CD4-positive, alpha-beta T cell treated with Interleukin-2 at 100 ng/mL for 4 hours (primary cell): ENCODE results near the gene RNASET2.
"Not testable (repeated sequence)": the region's sequence is repeated elsewhere in the genome, so short reads cannot be mapped to it uniquely, and the experiment has no call there.

Experiments used
- DNase-seq: peaks from one replicate; pipeline ENCODE4 v3.0.0-alpha.2; 2020; ENCODE audit warnings: low spot score

Gene RNASET2

DNA sequence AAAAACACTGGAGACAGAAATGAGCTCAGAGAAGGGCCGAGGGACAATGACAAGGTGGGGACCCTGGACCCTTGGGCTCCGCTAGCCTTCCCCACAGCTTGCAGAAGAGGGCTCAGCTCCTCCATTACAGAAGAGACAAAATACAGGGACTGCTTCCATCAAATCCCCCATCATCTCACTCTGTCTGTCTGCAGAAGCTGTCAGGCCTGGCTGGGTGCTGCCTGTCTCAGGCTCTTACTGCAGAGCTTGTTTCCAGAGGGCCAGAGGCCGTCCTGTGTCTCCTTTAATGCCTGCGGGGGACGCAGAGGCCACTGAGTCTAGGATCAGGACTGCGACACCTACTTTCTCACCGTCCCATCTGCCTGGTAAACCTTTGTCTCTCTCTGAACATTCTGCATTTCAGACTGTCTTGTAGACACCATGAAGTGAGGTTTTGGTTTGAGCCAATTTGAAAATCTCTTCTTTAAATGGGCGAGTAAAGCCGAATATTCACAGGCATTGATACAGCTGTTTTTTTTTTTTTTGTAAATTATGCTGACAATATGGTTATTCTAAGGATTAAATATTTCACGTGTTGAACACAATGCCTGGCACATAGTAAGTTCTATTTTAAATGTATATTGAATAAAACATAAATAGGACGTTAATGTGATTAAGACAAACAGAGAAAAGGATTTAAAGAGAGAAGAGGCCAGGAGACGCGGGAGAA is 28.3 kb downstream of the RNASET2 start:
- DNase-seq = no peak

DNA sequence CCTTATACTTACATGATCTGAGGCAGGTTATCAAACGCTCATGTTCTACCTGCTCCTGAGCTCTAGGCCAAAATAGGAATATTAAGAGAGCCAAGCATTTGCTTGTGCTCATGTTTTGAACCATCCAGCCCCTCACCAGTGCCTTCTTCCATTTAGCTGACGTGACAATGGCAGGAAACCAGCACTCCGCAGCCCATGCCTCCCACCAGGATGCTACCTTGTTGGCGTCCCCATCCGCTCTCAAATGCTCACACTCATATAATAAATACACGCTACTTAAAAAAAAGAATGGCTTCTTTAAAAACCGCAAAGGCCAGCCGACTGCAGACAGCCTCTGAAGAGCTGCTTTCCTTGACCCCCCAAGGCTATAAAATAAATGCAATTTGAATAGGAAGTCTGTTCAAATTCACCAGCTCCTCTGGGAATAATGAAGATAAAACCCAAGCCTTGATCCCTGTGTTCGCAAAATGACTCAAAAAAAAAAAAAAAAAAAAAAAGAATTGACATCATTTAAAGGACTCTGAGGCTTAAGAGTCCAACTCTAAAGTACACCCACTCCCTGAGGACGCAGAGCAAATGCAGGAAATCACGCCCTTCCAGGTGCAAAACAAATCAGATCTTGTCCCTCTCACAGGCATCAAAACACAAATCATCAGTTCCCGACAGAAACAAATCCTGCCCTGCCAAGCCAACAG is 29.0 kb downstream of the RNASET2 start:
- no peak for DNase-seq

DNA sequence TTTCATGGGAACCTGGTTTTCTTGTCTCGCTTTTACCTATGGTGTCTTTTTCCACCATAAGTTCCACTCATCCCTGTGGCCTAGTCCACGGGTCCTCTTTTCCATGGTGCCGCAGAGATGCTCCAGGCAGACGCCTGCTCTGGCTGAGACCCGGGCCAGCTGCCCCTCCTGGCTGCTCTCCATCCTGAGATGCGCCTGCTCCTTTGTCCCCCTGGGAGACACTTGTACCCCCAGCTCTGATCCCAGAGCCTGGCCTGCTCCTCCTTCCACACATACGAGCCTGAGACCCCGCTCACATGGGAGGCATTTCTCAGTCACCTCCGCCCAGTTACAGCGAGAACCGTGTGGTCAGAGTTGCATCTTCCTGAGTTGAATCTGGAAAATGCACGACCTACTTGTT is 29.6 kb downstream of the RNASET2 start:
- DNase-seq = no peak

DNA sequence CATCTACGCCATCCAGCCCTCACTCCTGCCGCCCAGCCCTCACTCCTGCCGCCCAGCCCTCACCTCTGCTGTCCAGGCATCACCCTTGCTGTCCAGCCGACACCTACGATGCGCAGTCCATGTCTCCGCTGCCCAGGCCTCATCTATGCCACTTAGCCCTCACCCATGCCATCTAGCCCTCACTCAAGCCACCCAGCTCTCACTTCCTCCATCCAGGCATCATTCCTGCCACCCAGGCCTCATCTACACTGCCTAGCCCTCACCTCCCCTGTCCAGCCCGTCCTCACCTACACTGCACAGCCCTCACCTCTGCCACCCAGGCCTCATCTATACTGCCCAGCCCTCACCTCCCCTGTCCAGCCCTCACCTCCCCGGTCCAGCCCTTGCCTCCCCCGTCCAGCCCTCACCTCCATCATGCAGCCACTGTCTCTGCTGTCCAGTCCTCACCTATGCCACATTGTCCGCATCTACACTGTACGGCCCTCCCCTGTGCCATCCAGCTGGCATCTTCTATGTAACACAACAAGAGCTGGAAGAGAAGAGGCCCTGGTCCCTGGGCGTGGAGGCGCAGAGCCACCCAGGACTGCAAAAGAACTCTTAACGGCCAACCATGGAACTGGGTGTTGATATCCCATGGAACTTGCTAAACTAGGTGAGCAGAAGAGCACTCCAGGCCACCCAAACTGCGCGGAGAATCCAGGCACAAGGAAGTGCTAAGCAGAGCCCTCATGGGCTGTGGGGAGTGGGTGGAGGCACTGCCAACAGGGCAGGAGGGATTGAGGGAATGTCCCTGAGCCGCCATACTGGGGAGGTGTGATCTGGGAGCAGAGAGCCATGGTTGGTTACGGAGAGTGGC is 31.0 kb downstream of the RNASET2 start:
- DNase-seq = no peak

DNA sequence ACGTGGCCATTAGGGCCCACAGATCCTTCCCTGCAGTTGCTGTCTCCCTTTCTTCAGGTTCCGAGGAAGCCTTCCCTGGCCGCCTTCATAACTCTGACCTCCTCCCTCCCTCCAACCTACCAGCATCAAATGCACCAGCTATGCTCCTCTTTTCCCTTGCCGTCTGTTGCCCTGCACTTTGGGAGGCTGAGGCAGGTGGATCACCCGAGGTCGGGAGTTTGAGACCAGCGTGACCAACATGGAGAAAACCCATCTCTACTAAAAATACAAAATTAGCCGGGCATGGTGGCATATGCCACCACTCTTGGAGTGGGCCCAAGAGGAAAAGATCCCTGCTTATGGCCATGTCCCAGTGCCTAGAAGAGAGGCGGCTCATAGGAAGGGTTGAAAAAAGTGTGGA is 31.8 kb downstream of the RNASET2 start:
- DNase-seq = no peak

DNA sequence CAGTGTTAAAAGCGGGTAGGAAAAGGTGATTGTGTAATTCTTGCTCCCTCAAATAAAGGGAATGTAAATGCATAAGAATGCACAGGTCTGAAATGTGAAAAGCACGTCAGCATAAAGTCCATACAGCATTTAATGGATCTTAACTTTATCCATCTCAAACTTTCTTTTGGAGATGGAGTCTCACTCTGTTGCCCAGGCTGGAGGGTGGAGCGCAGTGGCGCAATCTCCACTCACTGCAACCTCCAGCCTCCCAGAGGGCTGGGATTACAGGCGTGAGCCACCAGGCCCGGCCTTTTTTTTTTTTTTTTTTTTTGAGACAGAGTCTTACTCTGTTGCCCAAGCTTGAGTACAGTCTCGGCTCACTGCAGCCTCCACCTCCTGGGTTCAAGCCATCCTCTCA is 33.4 kb downstream of the RNASET2 start:
- DNase-seq = no peak

DNA sequence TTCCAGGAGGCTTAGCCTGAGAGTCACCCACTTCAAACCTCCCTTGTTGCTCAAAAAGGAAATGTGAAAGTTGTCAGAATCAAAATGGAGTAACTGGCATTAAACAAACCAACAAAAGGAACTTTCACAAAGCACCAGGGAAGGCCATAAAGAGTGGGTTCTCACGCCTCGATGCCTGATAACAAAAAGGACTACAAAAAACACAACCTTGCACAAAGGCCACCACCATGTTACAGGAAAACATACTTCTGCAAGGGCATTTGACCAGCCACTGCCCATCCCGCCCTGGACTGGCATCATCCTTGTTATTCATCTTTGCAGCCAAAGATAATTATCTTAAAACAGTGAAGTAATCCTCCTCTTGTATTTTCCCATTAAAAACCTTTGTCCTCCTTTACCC is 34.8 kb downstream of the RNASET2 start:
- no peak for DNase-seq

DNA sequence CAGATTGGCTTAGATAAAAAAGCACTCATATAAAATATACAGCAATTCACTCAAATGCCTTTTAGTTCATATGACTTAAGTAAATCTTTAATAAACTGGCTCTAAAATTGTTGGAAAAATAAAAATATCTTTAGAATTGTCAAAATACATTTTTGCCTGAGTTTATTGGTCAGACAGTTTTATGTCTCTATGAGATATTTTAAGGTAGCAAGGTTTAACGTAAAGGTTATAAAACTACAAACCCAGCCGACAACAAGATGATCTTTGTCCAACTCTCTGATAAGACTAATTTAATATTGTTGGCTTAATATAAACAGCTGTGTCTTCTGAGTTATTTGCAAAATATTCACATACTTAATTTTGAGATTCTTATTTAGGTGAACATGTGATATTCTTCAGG is 39.5 kb downstream of the RNASET2 start:
- DNase-seq = no peak

DNA sequence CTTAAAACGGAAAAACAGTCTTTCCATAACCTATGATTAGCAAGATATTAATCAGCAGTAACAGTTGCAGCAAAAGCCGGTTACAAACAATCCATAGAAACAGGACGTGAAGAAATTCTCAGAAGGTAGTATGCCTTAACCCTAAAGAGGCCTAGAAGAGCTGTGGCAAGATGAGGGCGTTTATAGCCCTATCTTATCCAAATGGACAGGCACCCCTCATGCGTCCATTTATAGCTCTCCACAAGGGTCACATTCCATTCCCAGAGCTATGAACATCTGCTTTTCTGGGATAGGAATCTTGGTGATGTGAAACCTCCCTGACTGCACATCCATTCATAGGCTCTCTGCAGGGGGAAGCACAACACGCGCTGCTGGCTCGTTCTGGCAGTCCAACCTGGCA is 40.9 kb downstream of the RNASET2 start:
- not testable (repeated sequence) for DNase-seq

DNA sequence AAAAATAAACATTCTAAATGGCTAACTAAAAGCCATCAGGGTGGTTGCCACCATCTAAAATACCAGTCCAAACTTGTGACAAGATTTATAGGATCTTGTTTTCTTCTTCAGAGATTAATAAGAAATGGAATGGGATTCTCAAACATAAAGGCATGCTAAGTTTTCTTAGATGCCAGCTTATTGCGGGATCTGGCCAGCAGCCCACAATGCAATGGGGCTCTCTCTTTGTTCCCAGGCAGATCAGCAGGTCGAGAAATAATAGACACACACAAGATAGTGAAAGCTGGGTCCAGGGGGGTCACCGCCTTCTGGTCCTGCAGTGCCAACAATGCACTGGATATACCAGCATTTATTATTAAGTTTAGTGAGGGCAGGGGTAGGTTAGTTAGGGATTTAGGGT is 41.4 kb downstream of the RNASET2 start:
- not testable (repeated sequence) for DNase-seq

DNA sequence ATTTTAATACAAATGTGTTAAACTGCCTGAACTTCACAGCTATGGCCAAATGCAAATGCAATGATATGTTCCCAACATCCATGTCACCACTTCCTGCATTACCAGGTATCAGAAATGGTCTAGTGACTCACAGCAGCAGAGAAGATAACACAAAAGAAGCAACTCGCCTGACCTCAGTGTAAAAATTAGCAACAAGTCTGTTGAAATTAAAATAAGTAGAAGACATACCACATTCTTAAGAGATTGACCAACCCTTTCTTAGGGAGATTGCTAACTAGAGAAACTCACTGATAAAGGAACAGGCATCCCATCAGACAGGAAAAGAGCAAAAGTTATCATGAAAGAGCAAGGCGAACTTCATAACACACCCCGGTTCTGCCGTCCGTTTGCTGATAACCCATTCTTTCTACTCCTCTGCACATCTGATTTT is 45.1 kb downstream of the RNASET2 start:
- no peak for DNase-seq

DNA sequence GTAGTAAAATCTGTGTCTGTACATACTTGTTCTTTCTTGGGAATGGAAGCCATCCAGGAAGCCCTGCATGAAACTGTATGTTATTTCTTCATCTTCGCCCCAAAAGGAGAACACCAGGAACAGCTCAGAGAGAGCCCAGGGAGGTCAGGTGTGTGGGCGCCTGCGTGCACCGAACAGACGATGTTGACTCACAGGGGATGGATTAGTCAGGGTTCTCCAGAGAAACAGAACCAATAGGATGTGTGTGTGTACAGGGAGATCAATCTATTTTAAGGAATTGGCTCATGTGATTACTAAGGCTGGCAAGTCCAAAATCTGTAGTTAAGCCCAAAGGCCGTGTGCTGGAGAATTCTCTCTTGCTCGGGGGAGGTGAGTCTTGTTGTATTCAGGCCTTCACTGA is 45.7 kb downstream of the RNASET2 start:
- no peak for DNase-seq

DNA sequence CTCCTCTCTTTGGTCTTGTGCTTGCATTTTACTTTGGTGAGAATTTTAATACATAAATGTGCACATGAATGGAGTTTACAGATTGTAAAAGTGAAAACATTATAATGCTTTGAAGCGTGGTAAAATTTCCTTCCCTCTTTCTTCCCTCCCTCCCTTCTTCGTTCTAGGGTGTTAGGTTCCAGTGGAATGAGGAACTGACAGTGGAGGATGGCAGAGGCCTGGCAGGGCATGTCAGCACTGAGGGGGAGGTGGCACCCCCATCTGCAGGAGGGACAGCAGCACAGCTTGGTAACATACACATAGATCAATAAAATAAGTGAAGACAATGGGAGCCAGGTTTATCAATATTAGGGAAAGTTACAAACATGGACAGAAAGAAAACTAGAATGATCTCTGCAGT is 47.5 kb downstream of the RNASET2 start:
- DNase-seq = no peak

DNA sequence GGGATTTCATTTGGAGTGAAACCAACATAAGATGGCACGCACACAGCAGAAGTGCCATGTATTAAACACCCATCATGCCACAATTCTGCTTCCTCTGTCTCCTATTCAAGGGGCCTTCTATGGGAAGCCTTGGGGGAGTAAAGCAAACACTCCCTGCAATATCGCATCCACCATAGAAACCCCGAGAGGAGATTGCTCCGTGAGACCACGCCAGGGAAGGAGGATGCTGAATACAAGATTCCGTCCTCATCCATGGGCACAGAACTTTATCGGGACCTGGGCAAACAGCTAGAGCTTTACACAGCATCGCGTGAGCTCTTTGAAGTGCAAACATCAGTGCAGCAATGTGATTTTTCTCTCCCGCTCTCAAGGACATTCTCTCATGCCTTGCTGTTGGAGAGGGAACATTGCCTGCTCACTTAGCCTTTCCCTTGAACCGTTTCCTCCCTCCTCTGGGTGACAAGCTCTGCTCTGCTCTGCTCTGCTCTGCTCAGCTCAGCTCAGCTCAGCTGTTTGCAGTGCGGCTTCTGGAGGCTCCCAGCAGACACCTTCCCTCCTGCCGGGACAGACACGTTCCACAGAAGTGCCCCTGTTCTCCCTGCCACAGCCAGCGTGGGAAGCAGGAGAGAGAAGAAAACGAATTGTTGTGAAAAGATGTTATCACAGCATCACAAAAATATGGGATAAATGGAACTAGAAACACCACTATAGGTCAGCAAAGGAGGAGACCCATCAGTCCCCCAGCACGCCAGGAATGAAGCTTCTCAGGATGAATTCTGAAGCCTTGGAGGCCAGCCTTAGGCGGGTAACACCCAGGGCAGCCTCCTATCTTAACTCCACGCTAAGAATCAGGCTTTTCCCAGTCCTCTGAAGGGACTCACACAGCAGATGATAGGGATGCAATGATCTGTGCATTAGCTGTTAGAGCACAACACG is 48.2 kb downstream of the RNASET2 start:
- DNase-seq = no peak

DNA sequence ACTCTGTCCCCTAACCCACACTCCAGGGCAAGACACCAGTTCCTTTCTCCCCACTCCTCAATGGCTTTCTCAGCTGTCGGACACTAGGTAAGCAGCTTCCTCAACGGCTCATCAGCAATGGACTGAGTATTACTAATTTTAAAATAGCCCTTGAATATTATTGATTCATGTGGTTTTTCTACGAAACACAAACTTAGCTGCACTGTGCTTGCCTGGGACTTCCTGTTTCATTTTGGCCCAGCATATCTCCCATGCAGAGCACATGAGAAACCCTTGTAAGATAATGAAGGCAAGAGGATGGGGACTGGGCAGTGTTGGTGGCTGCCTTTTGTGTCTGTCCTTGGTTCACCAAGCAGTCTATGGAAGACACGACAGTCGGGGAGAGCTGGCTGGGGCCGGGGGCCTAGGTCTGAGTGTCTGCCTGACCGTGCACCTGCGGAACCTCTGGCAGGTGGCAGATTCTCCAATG is 48.9 kb downstream of the RNASET2 start:
- peak; percentile 11 for DNase-seq

DNA sequence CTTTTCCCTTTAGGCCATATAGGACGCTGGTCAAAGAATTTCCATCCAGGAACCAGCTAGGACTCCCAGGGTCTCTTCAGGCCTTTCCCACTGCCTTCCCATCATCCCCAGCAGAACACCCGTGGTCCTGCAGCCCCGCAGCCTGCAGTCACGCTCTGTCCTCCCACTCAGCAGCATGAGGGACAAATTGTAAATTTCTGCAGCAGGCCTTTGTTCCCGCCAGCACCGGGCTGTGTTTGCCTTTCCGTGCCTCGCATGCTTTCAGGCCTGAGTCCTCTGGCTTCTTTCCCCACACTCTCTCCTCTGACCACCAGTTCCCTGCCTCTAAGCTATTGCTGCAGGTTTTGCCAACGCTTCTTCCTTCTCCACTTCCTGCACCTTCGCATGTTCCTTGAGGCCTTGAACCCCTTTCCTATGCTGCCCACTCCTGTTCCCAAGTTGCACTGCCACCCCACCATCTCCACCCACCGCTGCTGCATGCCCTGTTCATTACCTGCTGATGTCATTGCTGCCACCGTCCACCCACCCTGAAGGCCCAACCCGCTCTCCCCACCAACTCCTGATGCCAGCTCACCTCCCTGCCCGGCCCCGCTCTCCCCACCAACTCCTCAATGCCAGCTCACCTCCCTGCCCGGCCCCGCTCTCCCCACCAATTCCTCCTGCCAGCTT is 49.8 kb downstream of the RNASET2 start:
- no peak for DNase-seq

DNA sequence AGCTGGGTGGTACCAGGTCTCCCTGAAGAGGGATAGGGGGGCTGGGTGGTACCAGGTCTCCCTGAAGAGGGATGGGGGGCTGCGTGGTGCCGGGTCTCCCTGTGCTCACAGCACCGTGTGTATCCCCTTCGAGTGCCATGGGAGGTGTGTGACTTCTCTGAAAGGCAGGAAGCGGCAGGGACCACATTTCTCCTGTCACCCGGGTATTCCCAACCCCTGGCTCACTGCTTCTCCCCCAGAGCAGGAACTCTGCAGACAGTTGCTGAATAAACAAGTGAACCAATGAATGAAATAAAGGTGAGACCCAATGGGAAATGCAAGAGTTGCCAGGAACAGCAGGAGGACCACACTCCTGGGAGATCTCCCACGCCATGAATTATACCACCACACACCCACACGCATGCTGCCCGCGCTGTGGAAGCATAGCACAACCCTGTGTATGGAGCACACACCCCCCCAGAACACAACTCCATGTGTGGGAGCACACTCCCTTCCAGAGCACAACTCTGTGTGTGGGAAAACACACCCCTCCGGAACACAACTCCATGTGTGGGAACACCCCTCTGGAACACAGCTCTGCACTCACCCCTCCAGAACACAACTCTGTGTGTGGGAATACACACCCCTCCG is 50.7 kb downstream of the RNASET2 start:
- no peak for DNase-seq

DNA sequence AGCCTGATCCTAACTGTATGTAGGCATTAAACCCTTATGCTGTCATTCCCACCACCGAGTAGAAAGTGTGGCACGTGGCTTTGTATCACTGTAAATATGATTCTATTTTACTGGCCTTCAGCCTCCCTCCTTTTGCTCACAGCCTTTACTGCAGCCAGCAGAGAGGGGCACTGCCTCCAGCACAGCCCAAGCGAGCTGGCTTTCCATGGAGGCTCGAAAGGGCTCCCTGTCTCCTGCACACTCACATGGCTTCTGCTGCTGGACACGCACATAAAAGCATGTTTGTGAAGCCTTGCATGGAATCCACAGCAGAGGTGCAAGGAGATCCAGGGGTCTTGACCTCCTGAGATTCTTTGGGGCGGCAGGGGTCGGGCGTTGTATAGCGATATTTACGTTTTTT is 51.3 kb downstream of the RNASET2 start:
- no peak for DNase-seq

DNA sequence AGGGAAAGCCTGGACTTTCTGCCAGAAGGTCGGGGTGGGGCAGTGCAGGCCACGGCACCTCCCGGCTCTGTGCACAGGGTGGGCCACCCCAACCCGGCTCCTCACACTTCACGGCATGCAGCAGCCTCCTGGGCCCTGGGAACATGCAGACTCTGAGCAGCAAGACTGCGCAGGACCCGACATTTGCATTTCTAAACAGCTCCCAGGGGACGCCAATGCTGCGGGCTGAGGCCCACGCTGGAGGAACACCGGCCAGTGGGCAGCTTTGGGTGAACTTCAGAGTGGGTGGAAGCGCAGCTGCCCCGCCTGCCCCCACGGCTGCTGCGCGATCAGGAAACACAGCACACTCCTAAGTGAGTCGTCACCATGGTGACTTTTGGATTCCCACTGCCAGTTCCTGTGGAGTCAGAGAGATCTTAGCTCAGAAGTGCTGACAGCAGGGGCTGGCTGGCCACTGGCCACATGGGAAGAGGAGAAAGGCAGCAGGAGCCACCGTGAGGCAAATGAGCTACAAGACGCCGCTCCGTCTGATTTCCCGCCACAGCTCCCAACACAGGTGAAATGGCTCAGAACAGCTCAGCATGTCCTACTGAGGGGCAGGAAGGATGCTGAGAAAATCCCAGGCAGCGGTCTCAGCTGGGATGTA is 52.1 kb downstream of the RNASET2 start:
- DNase-seq = no peak

DNA sequence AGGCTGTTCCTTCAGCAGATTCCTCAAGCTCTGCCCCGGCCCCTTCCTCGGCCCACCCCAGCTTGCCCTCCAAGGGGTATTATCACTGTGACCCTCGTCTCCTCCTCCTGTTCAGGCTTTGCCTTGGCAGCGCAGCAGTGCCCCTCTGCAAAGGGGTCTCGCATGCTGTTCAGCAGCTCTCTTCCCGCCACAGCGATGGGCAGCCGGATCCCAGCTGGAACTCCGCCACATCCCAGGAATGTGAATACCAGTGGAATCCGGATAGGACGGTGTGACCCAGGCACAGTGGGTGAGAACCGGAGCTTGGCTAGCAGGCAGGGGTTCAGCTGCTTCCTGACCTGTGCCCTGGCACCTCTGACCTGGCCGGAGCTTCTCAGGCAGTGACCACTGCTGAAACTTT is 52.9 kb downstream of the RNASET2 start:
- no peak for DNase-seq
